Fibroblast of skin of left quadriceps (primary cell): ENCODE results near the gene RGS9BP.
"Not testable (repeated sequence)": the region's sequence is repeated elsewhere in the genome, so short reads cannot be mapped to it uniquely, and the experiment has no call there.

Source experiments
- DNase-seq, 2 experiments: peaks; one replicate each; pipeline ENCODE4 v3.0.0-alpha.2; 2013; ENCODE audit warnings: low read depth in 2 of 2

Gene RGS9BP

GRCh38 chr19:32671883-32672593 is 3.6 kb upstream of the RGS9BP start:
- no peak for DNase-seq

DNA sequence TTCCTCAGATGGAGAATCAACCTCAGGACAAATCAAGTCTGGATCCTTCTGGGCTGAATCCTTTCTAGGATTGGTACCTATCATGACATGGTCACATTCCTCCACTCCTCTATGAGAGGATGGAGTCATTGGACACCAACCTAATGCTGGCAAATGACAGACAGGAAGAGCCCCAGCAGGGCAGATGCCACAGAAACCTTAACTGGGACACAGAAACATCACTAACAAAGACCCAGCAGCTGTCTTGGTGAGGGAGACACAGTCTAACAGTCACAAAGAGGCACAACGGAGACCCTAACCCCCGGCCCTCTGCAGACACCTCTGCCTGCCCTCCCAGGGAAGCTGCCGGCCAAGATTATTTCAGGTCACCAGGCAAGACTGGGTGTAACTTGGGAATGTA is 2.8 kb upstream of the RGS9BP start:
- no peak for DNase-seq

- no peak for DNase-seq
Measured at GRCh38 chr19:32673573-32673972, 2.1 kb upstream of the RGS9BP start.

- DNase-seq: no peak
Measured at GRCh38 chr19:32674153-32674930, 1.3 kb upstream of the RGS9BP start.

DNA sequence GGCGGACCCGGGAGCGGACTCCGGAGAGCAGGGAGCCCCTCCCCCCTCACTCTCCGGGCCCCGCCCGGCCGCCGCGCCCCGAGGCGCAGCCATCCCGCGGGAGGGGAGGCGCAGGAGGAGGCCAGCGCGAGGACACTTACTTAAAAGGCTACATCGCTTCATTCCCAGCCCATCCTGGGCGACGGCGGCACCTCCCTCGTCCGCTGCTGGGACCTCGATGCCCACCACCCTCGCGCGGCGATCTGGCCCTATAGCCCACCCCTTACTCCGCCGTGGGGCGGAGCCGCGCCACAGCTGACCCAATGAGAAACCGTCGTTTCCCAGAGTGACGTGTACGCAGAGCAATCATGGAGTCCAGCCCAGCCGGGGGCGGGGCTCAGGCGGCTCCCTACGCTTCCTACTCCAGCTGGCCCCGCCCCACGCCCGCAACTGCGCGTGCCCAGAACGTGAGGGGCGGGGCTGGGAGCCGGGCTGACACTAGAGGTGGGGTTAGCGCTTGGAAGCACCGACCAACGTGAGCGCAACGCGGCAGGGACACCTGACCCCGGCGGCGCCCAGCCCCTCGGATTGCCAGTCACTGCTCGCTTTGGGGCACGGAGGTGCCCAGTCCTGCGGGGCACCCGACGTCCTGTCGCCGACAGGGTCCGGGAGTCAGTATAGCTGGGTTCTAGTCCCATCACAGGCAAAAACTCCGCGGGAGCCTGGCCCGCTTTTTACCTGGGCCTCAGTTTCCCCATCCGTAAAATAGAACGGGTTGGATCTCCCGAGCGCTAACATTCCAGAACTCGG is 523 bp upstream of the RGS9BP start, which contains the start of gene ANKRD27:
ANKRD27 (minus strand) TSS at position 250 of the 789 bp plus-strand sequence. CDS start 16,165 bp downstream, outside the sequence.
- DNase-seq: peak; percentile 94 to 95

GRCh38 chr19:32676186-32676894 is 692 bp downstream of the RGS9BP start:
- no peak for DNase-seq

DNA sequence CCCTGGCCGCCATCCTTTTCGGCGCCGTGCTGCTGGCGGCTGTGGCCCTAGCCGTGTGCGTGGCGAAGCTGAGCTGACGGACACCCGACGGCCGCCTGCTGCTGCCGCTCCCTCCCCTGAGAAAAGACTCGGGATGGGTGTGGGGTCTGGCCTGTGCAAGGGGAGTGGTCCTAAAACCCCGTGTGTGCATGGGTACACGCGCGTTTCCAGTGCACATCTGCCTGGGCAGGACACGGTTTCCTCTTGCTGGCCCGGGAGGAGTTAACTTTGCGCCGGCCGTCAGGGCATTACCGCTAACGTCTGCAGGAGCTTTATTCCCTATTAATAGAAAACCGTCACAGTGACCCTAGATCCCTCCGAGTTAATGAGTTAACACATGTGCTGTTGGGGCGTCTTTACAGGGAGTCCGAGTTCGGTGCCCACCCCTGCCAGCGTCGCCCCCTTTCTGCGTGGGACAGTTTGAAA is 1.3 kb downstream of the RGS9BP start:
- DNase-seq: no peak

- DNase-seq: no peak
Measured at GRCh38 chr19:32677657-32678056, 2.0 kb downstream of the RGS9BP start.

DNA sequence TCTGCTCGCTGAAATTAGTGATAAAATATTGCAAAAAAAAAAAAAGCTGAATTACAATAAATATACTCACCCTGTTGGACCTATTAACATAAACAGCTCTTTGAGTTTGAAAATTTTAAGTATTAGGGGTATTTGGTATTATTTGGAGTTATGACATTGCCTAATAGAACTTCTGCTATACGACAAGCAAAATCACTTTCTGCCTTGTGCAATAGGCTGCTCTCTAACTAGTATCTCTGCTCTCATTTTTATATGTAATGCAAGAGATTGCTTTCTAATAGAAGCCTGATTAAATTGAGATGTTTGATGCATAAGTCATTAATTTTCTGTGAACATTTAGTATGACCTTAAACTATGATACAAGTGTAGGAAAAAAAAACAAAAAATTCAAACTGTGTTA is 5.3 kb downstream of the RGS9BP start:
- DNase-seq: no peak

DNA sequence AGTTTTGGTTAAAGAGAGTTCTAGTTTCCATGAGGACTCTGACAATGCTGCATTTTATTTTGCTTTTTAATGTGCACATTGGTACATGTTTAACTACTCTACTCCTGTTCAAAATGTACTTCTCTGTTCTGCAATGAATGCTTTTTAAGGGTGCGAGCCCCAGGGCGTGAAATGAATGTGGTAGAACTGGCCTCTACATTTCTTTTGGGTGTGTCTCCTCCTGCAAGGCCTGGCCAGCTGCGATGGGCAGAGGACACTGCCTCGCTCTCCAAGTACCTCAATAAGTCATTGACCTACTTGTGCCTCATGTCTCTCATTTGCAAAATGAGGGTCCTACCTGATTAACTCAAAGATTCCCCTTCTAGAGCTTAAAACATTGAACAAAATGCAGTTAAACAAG is 6.7 kb downstream of the RGS9BP start:
- DNase-seq: no peak

DNA sequence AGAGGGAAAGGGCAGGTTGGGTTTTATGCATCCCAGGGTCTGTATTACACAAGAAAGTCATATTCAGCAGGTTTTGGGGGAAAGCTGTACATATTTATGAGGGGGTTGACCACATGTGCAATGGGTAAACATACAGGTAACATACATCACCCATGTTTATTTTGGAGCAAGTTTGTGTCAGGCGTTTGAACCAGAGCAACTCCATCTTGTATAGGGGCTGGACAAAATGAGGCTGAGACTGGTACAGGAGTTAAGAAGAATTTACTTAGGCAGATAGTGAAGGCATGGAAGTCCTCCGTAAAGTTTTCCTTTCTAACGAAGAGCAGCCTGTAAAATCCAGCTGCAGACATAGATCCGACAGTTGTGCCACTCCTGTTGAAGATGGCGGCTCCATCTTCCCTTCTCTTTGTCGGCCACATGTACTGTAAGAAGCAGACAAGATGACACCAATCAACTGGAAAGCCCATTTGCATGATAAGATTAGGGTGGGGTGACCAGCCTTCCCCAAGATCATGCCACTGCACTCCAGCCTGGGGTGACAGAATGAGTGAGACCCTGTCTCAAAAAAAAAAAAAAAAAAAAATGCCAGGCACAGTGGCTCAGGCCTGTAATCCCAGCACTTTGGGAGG is 11.3 kb downstream of the RGS9BP start:
- DNase-seq: no peak

DNA sequence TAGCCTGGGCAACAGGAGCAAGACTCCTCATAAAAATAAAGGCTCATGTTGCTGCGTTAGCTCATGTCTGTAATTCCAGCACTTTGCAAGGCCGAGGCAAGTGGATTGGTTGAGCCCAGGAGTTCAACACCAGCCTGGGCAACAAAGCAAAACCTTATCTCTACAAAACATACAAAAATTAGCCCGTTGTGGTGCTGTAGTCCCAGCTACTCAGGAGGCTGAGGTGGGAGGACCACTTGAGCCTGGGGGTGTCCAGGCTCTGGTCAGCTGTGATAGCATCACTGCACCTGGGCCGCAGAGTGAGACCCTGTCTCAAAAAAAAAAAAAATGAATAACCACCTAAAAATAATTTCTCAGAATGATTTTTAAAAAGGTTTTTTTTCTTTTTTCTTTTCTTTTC is 12.0 kb downstream of the RGS9BP start:
- DNase-seq: no peak

GRCh38 chr19:32688311-32688710 is 12.7 kb downstream of the RGS9BP start:
- no peak for DNase-seq

DNA sequence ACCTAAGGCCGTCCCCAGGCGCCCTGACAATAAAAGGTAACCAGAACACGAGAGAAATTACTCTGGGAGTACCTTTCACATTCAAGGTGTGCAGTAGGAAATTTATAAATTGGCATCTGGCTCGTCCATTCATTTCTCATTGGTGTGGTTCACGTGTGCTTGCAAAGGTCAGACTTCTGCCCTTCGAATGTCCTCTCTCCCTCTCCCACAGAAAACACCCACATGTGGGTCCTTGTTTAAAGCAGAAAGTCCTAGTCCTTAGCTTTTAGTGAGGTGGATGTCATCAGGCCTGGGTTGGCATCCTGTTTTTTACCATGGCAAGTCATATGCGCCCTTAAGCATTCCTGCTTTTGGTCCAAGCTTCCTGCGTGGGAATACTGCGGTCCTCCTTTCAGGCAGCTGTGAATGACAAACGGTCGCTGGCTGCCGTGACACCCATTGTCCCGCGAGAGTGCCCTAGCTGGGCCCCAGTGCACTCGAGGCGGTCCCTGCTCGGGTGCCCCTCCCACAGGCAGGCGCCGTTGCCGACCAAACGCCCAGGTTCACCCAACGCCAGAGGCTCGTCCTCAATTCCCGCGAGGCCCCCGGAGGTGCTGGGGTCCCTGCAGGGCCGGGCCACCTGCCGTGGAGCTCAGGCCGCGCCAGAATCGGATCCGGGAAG is 15.8 kb downstream of the RGS9BP start, which contains the start of gene NUDT19:
NUDT19 (plus strand) TSS at position 531 of the 661 bp plus-strand sequence. CDS start 140 bp downstream, outside the sequence.
- DNase-seq: peak in 1 of 2 experiments; percentile 56

DNA sequence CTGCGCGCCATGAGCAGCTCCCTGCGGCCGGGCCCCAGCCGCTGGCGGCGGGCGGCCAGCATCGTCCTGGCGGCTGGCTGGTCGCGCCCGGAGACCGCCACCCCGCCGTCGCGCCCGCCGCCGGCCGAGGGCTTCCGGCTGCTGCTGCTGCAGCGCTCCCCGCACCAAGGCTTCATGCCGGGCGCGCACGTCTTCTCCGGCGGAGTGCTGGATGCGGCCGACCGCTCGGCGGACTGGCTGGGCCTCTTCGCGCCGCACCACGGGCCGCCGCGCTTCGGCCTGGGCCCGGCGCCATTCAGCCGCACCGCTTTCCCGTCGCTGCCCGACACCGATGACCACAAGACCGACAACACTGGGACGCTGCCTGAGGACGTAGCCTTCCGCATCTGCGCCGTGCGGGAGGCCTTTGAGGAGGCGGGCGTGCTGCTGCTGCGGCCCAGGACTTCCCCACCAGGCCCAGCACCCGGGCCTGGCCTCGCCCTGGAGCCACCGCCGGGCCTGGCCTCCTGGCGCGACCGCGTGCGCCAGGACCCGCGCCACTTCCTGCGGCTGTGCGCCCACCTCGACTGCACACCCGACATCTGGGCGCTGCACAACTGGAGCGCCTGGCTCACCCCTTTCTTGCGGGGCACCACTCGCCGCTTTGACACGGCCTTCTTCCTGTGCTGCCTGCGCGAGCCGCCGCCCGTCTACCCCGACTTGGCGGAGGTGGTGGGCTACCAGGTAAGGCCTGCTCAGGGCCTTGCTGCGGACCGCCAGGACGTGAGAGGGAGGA is 16.5 kb downstream of the RGS9BP start:
- DNase-seq: peak in 1 of 2 experiments; percentile 25

GRCh38 chr19:32692727-32693061 is 17.0 kb downstream of the RGS9BP start:
- no peak for DNase-seq

- not testable (repeated sequence) for DNase-seq
Measured at GRCh38 chr19:32693151-32694108, 17.8 kb downstream of the RGS9BP start.

DNA sequence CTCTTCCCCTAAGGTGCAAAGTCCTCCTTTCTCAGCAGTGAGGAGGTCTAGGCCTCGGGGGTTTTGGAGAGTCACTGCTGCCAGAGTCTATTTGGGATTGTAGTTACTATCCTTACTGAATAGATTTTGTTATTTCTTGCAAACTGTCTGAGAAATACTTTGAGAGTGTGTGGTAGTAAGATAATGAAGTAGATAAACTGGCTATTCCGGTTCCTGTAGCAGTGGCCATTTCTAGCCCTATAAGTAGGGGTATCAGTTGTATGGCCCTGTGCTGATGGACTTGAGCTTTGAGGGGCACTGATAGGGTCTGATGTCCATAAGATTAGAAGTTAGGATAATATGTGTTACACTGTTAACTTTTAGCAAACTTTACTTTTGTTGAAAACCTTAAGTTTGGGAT is 18.7 kb downstream of the RGS9BP start:
- not testable (repeated sequence) for DNase-seq
